ENCODE results near the gene GPX1.

- TF ChIP-seq, protein P1, sequence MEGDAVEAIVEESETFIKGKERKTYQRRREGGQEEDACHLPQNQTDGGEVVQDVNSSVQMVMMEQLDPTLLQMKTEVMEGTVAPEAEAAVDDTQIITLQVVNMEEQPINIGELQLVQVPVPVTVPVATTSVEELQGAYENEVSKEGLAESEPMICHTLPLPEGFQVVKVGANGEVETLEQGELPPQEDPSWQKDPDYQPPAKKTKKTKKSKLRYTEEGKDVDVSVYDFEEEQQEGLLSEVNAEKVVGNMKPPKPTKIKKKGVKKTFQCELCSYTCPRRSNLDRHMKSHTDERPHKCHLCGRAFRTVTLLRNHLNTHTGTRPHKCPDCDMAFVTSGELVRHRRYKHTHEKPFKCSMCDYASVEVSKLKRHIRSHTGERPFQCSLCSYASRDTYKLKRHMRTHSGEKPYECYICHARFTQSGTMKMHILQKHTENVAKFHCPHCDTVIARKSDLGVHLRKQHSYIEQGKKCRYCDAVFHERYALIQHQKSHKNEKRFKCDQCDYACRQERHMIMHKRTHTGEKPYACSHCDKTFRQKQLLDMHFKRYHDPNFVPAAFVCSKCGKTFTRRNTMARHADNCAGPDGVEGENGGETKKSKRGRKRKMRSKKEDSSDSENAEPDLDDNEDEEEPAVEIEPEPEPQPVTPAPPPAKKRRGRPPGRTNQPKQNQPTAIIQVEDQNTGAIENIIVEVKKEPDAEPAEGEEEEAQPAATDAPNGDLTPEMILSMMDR (IDR thresholded peaks at IDR 0.05) = no peak
- no peak for TF ChIP-seq RCOR1 (IDR thresholded peaks at IDR 0.05; ENCODE audit: low read depth, low read length)
- TF ChIP-seq CEBPB (IDR thresholded peaks at IDR 0.05) = no peak
- no peak for TF ChIP-seq REST (IDR thresholded peaks at IDR 0.05)
- TF ChIP-seq CBX2 (IDR thresholded peaks at IDR 0.05; ENCODE audit: borderline replicate concordance, low read depth) = no peak
- no peak for TF ChIP-seq MYC (IDR thresholded peaks at IDR 0.05; ENCODE audit: borderline replicate concordance, low read length)
- no peak for TF ChIP-seq POLR2A (IDR thresholded peaks at IDR 0.05; ENCODE audit: low read length)
- no peak for TF ChIP-seq RFX5 (IDR thresholded peaks at IDR 0.05)
Observed at GRCh38 chr3:49389297-49389696, 31.1 kb upstream of the GPX1 start.
